Activated naive CD4-positive, alpha-beta T cell treated with anti-CD3 and anti-CD28 coated beads, Interleukin-2, amount 50 U/mL, for 16 hours (primary cell): ENCODE data around the gene GHR.

Experiments used
- DNase-seq: peaks from one replicate; pipeline ENCODE4 v3.0.0-alpha.2; 2020

GHR gene

DNA sequence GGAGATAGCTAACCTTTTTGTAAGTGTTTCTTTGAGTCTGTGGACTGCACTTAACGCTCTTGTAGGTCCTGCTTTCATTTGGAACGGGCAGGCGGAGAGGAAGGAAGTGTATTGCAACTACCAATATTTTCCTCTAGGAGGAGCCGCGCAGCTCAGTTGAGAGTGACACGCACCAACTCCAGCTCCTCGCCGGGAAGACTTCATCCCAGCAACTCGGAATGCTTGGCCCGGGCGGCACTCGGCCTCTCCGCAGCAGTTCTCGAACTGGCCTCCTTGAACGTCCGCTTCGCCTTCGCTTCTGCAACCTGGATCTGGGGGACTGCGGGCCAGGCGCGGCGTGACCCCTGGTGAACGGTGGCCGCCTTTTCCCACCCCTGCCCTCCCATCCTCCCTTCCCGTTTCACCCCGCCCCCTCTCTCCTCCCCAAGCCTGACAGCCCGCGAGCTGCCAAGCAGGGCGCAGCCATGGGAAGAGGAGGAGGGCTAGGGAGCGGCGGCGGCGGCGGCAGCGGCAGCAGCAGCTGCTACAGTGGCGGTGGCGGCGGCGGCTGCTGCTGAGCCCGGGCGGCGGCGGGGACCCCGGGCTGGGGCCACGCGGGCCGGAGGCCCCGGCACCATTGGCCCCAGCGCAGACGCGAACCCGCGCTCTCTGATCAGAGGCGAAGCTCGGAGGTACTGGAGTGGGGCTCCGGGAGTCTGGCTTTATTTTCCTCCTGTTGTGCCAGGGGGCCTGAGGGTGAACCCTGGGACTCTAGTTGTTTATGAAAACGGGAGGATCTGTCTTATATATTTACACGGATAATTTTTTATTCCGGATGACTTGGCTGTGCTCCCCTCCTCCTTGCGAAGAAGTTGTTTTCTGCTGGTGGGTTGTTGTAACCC lies at the start of gene GHR:
Gene GHR, plus strand, starts transcription at position 155 of the 881 bp plus-strand sequence. CDS start 142,436 bp downstream, outside the sequence.
- DNase-seq = no peak

DNA sequence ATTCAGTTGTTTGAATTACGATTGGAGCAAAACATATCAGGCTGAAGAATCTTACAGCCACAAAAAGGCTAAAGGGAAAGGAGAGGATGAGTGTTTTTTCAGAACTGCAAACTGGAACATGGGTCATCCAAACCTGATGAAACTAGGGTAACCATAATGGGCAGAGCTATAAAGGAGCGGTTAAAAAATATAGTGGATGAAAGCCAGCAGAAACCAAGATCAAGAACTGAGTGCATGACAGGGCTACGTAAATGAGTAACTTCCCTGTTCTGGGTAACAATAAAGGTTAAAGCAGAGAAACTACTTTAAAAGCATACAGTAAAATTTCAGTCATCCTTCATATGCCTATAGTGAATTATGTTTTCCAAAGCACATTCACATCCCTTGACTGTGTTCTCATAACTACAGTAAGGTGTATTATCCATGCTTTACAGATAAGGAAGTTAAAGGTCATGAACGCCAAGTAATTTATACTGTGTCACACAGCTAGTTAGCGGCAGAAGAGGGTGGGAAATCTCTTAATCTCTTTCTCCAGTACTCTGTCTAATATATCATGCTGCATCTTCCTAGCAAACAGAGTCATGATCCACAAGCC lies 48.5 kb upstream of the GHR start:
- DNase-seq = no peak

GRCh38 chr5:42377496-42377895 lies 45.7 kb upstream of the GHR start:
- DNase-seq = no peak

GRCh38 chr5:42381973-42382372 lies 41.3 kb upstream of the GHR start:
- no peak for DNase-seq

- no peak for DNase-seq
Observed at GRCh38 chr5:42387563-42387962, 35.7 kb upstream of the GHR start.

GRCh38 chr5:42390115-42390514 lies 33.1 kb upstream of the GHR start:
- no peak for DNase-seq

DNA sequence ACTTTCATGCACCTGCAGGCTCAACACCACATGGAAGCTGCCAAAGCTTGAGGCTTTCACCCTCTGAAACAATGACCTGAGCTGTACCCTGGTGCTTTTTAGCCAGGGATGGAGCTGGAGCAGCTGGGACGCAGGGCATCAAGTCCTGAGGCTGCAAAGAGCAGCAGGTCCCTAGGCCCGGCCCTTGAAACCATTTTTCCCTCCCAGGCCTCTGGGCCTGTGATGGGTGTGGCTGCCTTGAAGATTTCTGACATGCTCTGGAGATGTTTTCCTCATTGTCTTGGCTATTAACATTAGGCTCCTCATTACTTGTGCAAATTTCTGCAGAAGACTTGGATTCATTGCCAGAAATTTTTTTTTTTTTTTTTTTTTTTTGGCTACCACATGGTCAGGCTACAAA lies 30.3 kb upstream of the GHR start:
- DNase-seq = no peak

DNA sequence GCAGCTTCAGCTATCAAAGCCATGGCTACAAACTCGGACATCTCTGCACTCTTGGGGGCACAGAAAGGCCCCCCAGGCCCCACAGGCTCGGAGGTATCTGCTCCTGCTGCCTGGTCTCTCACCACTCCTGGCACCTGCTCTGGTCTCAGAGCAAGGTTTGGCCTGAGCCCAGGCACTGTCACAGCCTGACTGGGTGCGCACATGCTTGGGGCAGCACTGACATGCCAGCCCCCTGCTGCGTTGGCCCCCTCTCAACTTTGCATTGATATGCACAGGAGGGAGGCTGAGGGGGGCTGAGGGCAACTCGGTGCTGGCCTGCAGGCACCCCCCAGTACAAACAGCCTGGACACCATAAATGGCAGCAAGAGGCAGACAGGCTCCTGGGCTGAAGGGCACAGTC lies 27.1 kb upstream of the GHR start:
- DNase-seq = no peak

- no peak for DNase-seq
Observed at GRCh38 chr5:42397267-42397666, 26.0 kb upstream of the GHR start.

DNA sequence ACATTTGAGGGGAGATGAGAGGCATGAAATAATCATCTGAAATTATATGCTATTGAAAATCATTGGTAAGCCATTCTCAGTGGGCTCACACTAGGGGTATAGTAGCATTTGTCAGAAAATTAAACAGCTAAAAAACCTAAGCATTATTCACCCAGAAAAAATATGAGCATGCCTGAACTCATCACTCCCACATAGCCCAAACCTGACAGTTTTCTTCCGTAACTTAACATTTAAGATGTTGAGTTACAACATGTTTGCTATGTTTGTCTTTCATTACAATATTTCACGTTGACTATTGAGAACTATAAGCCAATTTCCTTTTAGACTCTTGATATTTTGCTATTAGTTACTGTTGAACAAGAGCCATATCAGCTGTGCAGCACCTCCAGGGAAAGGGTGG lies 23.5 kb upstream of the GHR start:
- DNase-seq = no peak

DNA sequence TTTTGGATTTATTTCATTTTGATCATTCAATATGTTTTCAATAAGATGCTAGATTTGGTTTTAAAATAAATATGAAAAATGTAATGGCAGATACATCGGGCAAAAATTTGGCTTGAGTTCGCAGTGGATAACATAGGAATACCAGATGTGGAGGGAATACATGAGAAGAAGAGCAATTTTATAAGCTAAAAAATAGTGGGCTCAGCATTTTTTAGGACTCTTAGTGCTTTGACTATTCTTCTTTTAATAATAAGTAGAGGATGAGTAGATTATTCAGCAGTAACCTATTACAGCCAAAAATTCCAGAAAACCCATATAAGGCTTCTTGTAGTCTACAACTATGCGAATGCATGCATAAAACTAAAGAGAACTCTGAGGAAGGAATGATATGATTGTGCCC lies 22.8 kb upstream of the GHR start:
- DNase-seq = no peak

DNA sequence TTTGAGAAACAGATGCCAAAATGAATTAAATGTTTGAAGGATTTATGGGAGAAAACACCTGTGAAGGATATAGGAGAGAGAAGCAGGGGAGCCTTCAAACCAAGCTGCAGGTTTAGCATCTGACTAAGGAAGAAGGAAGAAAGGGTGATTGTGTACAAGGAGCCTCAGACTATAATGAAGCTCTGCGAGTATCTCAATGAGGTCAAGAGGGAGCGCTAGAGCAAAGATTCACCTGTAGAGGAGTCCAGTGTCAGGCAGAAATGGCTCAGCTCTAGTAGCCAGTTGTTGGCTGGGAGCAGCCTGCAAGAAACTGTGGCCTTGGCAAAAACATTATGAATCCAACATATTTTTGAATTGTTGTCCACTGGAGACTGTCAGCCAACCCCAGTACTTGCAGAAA lies 20.0 kb upstream of the GHR start:
- DNase-seq = no peak

DNA sequence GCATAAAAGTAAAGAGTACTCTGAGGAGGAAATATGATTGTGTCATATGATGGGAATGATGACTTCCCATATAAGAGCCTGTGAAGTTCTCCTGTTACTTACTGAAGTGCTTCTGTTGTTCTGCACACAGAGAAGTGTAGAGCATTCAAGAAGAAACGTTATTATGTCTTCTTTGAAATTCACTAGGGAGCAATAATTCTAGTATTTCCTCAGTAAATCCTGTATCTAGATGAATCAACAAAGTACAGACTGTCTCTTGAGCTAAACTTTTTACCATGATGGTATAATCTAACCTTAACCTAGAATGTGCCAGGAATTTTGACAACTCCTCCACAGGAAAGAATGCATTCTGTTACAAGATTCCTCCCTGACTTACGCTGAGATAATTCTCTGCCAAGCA lies 18.9 kb upstream of the GHR start:
- no peak for DNase-seq

GRCh38 chr5:42419294-42419693 lies 3.9 kb upstream of the GHR start:
- no peak for DNase-seq

- DNase-seq = no peak
Observed at GRCh38 chr5:42422656-42423280, 471 bp upstream of the GHR start.

DNA sequence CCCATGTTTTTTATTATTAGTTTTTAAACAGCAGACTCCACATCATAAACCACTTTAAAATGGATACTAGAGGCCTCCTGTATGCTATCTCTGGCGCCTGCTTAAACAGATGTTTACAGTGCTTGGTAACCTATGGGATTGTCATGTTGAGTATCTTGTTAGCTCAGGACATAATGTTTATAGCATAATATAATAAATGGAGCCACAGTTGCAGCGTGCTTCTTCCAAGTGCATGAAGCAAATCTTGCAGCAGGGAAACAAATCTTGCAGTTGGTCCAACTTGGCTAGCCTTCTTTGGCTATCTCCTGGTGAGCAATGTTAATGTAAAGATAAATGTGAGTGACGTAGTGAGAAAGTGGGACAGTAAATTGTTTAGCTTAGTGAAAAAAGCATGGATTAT lies 2.8 kb downstream of the GHR start:
- no peak for DNase-seq

DNA sequence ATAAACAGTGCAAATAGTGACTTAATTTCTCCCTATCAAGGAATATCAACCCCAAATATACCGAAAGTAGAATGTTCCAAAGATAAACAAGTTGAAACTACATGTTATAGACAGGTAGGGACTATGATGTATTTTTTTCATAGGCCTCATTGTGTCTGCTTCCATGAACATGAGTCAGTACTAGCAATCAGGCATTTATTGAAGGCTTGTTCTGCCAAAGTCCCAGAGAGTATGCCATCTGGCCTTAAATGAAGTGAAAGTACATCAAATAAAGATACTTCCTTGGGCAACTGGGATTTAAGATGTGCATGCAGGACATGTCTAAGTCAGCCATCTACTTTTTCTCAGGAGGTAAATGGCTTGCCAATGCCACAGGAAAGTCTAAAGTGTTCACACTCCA lies 6.5 kb downstream of the GHR start:
- DNase-seq = no peak

GRCh38 chr5:42434047-42434724 lies 10.9 kb downstream of the GHR start:
- DNase-seq = no peak

- no peak for DNase-seq
Observed at GRCh38 chr5:42436051-42436450, 12.8 kb downstream of the GHR start.

GRCh38 chr5:42454216-42454995 lies 31.2 kb downstream of the GHR start:
- DNase-seq = no peak

DNA sequence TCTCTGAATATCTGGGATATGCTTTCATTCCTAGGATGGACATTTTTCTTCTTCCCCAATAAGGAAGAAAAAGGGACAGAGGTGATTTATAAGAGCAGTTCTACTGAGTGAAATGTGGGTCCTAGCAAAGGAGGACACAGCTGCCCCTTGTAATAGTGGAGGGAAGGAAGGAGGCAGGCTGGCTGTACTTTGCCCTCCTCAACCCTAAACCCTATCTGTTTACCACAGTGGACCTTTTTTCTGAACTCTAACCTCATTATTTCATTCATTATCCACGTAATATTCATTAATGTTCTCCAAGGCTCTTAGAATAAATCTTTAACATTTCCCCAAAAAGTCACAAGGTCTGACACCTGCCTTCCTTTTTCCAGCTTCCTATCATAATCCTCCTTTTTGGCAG lies 37.8 kb downstream of the GHR start:
- DNase-seq = no peak

DNA sequence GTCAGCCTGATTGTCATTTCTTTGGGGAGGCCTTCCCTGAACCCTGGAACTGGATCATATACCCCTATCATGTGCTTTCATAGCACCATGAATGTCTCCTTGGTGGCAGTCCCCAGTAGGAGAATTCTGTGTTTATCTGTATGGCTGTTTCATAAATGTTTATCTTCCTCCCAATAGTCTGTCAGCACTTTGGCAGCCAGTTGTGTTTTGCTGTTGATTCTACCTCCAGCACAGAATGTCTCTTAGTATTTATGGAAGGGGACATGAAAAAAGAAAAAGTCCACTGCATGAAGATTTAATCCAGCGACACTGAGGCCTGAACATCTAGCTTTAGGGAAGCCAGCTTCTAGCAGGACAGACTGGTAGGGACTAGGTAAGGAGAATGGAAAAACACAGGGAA lies 38.3 kb downstream of the GHR start:
- DNase-seq = no peak

DNA sequence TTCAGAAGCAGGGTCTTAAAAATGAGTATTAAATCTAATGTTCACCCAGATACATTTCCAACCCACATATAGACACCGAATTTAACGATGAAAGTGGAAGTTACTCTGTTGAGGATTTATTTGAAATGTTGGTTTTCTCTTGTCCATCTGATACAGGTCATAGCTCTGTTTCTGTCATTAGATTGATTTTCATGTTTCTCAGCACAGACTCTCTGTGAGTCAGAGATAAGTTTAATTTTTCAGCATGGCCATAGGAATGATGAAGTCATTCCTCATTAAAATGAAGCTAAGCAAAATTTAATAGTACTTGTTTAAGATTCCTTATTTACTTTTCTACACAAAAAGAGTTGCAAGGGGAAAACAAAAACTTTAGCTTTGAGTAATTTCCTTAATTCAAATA lies 38.8 kb downstream of the GHR start:
- no peak for DNase-seq
